Pancreas (tissue), 10 donors: ENCODE results near the gene DNASE1L1. TPM values are rescaled to one million over a fixed set of nuclear protein-coding genes. Genes with fewer than 3 reads are reported as not detected.

Source experiments
- ATAC-seq, 4 donors: fragments of 200-7000 bp; cut with Tn5 transposase; one replicate each; pipeline versions ENCODE4 v1.8.0 to v1.9.1; 2020; ENCODE audit warnings: mild to moderate bottlenecking in 4 of 4, moderate library complexity in 4 of 4
- DNase-seq, 6 donors: peaks; one replicate each; pipeline ENCODE4 v3.0.0-alpha.2; 2020
- FAIRE-seq: peaks from 2 replicates; lab custom pipeline; 2012; peaks lifted over from hg19 to GRCh38; lab: Jason Lieb, UNC
- H3K27ac ChIP-seq, 4 donors: fragments of 200-600 bp; sonication (generic); 1 replicate in 3 of 4; 2 replicates in 1 of 4; pipeline versions ENCODE4 v1.5.0 to v1.8.0; 2020
- H3K27me3 ChIP-seq, 4 donors: fragments of 200-600 bp; one replicate each; pipeline ENCODE4 v1.8.0; 2021
- H3K36me3 ChIP-seq, 3 donors: fragments of 200-600 bp; sonication (generic) in 1 of 3; one replicate each; pipeline versions ENCODE4 v1.5.0 to v1.8.0; 2020 to 2021
- H3K4me1 ChIP-seq, 3 donors: fragments of 200-600 bp; one replicate each; pipeline ENCODE4 v1.8.0; 2021
- H3K4me3 ChIP-seq, 4 donors: fragments of 200-600 bp; sonication (generic) in 2 of 4; one replicate each; pipeline versions ENCODE4 v1.5.0 to v1.8.0; 2020 to 2021
- H3K9me3 ChIP-seq, 4 donors: fragments of 200-600 bp; one replicate each; pipeline ENCODE4 v1.8.0; 2021
- CTCF ChIP-seq, 4 donors: fragments of 200-600 bp; sonication (generic) in 3 of 4; IDR thresholded peaks; one replicate each; pipeline versions ENCODE4 v1.5.0 to v1.8.0; 2021; ENCODE audit warnings: antibody characterized with exemption in 4 of 4
- WGBS, 2 donors: extraction: QIAGEN DNeasy Blood & Tissue Kit; methylation state at CpG; one replicate each; pipeline ENCODE4 v1.1.7; 2013; 5-methylcytosine and 5-hydroxymethylcytosine counted together
- intact Hi-C, 3 donors: fragments of 100-400 bp; cut with DNase I; formaldehyde crosslinking; loops; one replicate each; pipeline versions ENCODE4 v1.11.1 to v1.14.2; 2022
- polyA plus RNA-seq, 2 donors: library from polyadenylated mRNA; stranded (reverse); fragments of 200-250 nt; gene quantifications; one replicate each; pipeline ENCODE4 v1.2.3, GENCODE V29; 2013
- total RNA-seq, 6 donors: library from RNA; stranded (reverse); fragmentation: NEBNext Ultra II Directional in 4 of 6; extraction: Animal tissue kit (Norgen Biotek cat#: 25700) in 4 of 6; gene quantifications; one replicate each; pipeline versions ENCODE4 v1.2.1 to v1.2.4, GENCODE V29; 2021 to 2023
- donor health status: healthy with polysubstance abuse.
- donor health status: DM: no; HTN: no; CAD: no; lungs with moderate emphysema.
- donor health status: DM: no; HTN: no; CAD: no.
- donor health status: control.
- donor health status: control.
- donor health status: Bipolar disorder and iron deficiency.
- donor health status: DM: yes; HTN: yes; CAD: no.
- donor health status: DM: no; HTN: no; CAD: no.
- donor health status: DM: no; HTN: no; CAD: no.
- donor health status: DM: yes; HTN: yes; CAD: no.

The DNASE1L1 gene
- total and polyA plus RNA-seq, 8 donors, result 5.1 to 16.5 (median 9.4) TPM

- no peak overlapping the region for H3K27ac ChIP-seq
- TF ChIP-seq CTCF (IDR thresholded peaks at IDR 0.05), result no peak
- FAIRE-seq, result no peak
- H3K9me3 ChIP-seq, result no peaks in the 10 kb centered on the region
- H3K4me3 ChIP-seq, result no peak overlapping the region
- no peaks in the 10 kb centered on the region for H3K27me3 ChIP-seq
- peak in 2 of 6 donors; percentile 18 to 50 for DNase-seq
- WGBS, 2 donors, result 89 to 93% methylated on average over 30 of the region's 30 CpGs
- intact Hi-C loops, result no loop called here
- no peak for ATAC-seq
- H3K4me1 ChIP-seq, result no peaks in the 10 kb centered on the region
- H3K36me3 ChIP-seq, result peaks cover 0 to 16% (median 0%) of the 10 kb centered on the region in 3 donors
Measured at GRCh38 chrX:154355094-154355775, 53.8 kb downstream of the DNASE1L1 start.

GRCh38 chrX:154354516-154354915, 54.5 kb downstream of the DNASE1L1 start:
- Histone ChIP-seq H3K27me3 (no peaks in the 10 kb centered on the region), H3K9me3 (no peaks in the 10 kb centered on the region), H3K36me3 (peaks cover 0 to 16% (median 0%) of the 10 kb centered on the region in 3 donors), H3K27ac (no peak overlapping the region), H3K4me3 (no peak overlapping the region), H3K4me1 (no peaks in the 10 kb centered on the region)
- TF ChIP-seq CTCF (IDR thresholded peaks at IDR 0.05), result no peak
- ATAC-seq (no peak), DNase-seq (peak in 2 of 6 donors; percentile 11 to 59), FAIRE-seq (no peak)
- intact Hi-C loops, result no loop called here
- 89 to 91% methylated on average over 13 of the region's 13 CpGs for WGBS, 2 donors

GRCh38 chrX:154354013-154354412, 55.0 kb downstream of the DNASE1L1 start:
- FAIRE-seq (no peak), ATAC-seq (no peak), DNase-seq (peak in 2 of 6 donors; percentile 13 to 70)
- no peak overlapping the region for H3K27ac ChIP-seq
- no peaks in the 10 kb centered on the region for H3K27me3 ChIP-seq
- no peaks in the 10 kb centered on the region for H3K4me1 ChIP-seq
- WGBS, 2 donors, result 84 to 85% methylated on average over 14 of the region's 14 CpGs
- TF ChIP-seq CTCF (IDR thresholded peaks at IDR 0.05), result no peak
- H3K9me3 ChIP-seq, result no peaks in the 10 kb centered on the region
- H3K4me3 ChIP-seq, result no peak overlapping the region
- intact Hi-C loops, result no loop called here
- H3K36me3 ChIP-seq, result peaks cover 0 to 16% (median 0%) of the 10 kb centered on the region in 3 donors

- peaks cover 0 to 16% (median 0%) of the 10 kb centered on the region in 3 donors for H3K36me3 ChIP-seq
- H3K4me1 ChIP-seq, result no peaks in the 10 kb centered on the region
- intact Hi-C loops, result no loop called here
- H3K27me3 ChIP-seq, result no peaks in the 10 kb centered on the region
- WGBS, 2 donors, result 86 to 92% methylated on average over 24 of the region's 24 CpGs
- FAIRE-seq (no peak), ATAC-seq (no peak), DNase-seq (peak in 2 of 6 donors; percentile 13 to 66)
- no peak overlapping the region for H3K27ac ChIP-seq
- H3K4me3 ChIP-seq, result no peak overlapping the region
- TF ChIP-seq CTCF (IDR thresholded peaks at IDR 0.05), result no peak
- no peaks in the 10 kb centered on the region for H3K9me3 ChIP-seq
Measured at GRCh38 chrX:154353172-154353843, 55.7 kb downstream of the DNASE1L1 start.

GRCh38 chrX:154352466-154352865, 56.6 kb downstream of the DNASE1L1 start:
- peak in 2 of 6 donors; percentile 13 to 54 for DNase-seq
- H3K4me1 ChIP-seq, result no peaks in the 10 kb centered on the region
- intact Hi-C loops, result no loop called here
- H3K4me3 ChIP-seq, result no peak overlapping the region
- no peak for FAIRE-seq
- TF ChIP-seq CTCF (IDR thresholded peaks at IDR 0.05), result no peak
- H3K27ac ChIP-seq, result no peak overlapping the region
- WGBS, 2 donors, result 84 to 90% methylated on average over 13 of the region's 13 CpGs
- no peak for ATAC-seq
- H3K36me3 ChIP-seq, result peaks cover 0 to 16% (median 0%) of the 10 kb centered on the region in 3 donors
- H3K27me3 ChIP-seq, result no peaks in the 10 kb centered on the region
- no peaks in the 10 kb centered on the region for H3K9me3 ChIP-seq
